Measurements from ENCODE around the gene DEFB123. TPM values are rescaled to one million over a fixed set of nuclear protein-coding genes. Genes with fewer than 3 reads are reported as not detected.
"Not testable (repeated sequence)": the region's sequence is repeated elsewhere in the genome, so short reads cannot be mapped to it uniquely, and the experiment has no call there.

Gene DEFB123
- total and polyA plus RNA-seq, 4 donors, result not detected

DNA sequence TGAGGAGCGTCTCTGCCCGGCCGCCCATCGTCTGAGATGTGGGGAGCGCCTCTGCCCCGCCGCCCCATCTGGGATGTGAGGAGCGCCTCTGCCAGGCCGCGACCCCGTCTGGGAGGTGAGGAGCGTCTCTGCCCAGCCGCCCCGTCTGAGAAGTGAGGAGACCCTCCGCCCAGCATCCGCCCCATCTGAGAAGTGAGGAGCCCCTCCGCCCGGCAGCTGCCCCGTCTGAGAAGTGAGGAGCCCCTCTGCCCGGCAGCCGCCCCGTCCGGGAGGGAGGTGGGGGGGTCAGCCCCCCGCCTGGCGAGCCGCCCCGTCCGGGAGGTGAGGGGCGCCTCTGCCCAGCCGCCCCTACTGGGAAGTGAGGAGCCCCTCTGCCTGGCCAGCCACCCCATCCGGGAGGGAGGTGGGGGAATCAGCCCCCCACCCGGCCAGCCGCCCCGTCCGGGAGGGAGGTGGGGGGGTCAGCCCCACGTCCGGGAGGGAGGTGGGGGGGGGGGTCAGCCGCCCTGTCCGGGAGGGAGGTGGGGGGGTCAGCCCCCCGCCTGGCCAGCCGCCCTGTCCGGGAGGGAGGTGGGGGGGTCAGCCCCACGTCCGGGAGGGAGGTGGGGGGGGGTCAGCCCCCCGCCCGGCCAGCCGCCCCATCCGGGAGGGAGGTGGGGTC lies 13.4 kb upstream of the DEFB123 start:
- DNase-seq (ENCODE audit: low read depth in 4 of 6, low spot score in 6 of 6); H3K9me3 ChIP-seq (ENCODE audit: control insufficient read depth, insufficient read depth, low read length); H3K4me1 ChIP-seq (ENCODE audit: control insufficient read depth, insufficient read depth, low read length); H3K27ac ChIP-seq (ENCODE audit: low read depth, low read length); H3K27me3 ChIP-seq (ENCODE audit: control insufficient read depth, insufficient read depth, low read length); H3K4me3 ChIP-seq (ENCODE audit: low read depth, low read length); H3K36me3 ChIP-seq (ENCODE audit: control insufficient read depth, insufficient read depth, low read length): not testable (repeated sequence)
- WGBS (ENCODE audit: insufficient coverage), result no CpG with 5 or more reads among the region's 48 CpGs

DNA sequence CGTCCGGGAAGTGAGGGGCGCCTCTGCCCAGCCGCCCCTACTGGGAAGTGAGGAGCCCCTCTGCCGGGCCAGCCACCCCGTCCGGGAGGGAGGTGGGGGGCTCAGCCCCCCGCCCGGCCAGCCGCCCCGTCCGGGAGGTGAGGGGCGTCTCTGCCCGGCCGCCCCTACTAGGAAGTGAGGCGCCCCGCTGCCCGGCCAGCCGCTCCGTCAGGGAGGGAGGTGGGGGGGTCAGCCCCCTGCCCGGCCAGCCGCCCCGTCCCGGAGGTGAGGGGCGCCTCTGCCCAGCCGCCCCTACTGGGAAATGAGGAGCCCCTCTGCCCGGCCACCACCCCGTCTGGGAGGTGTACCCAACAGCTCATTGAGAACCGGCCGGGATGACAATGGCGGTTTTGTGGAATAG lies 12.9 kb upstream of the DEFB123 start:
- not testable (repeated sequence) for H3K4me3 ChIP-seq (ENCODE audit: low read depth, low read length); H3K27me3 ChIP-seq (ENCODE audit: control insufficient read depth, insufficient read depth, low read length); H3K27ac ChIP-seq (ENCODE audit: low read depth, low read length); DNase-seq (ENCODE audit: low read depth in 4 of 6, low spot score in 6 of 6); H3K4me1 ChIP-seq (ENCODE audit: control insufficient read depth, insufficient read depth, low read length); H3K9me3 ChIP-seq (ENCODE audit: control insufficient read depth, insufficient read depth, low read length); H3K36me3 ChIP-seq (ENCODE audit: control insufficient read depth, insufficient read depth, low read length)
- 95% methylated on average over 14 of the region's 31 CpGs for WGBS (ENCODE audit: insufficient coverage)

- DNase-seq (ENCODE audit: low read depth in 4 of 6, low spot score in 6 of 6), result no peak
- Histone ChIP-seq H3K27me3 (ENCODE audit: control insufficient read depth, insufficient read depth, low read length) (no peaks in the 10 kb centered on the region), H3K9me3 (ENCODE audit: control insufficient read depth, insufficient read depth, low read length) (no peaks in the 10 kb centered on the region), H3K27ac (ENCODE audit: low read depth, low read length) (no peak overlapping the region), H3K36me3 (ENCODE audit: control insufficient read depth, insufficient read depth, low read length) (no peaks in the 10 kb centered on the region), H3K4me3 (ENCODE audit: low read depth, low read length) (no peak overlapping the region), H3K4me1 (ENCODE audit: control insufficient read depth, insufficient read depth, low read length) (no peaks in the 10 kb centered on the region)
- 56% methylated on average over 2 of the region's 4 CpGs for WGBS (ENCODE audit: insufficient coverage)
These were observed 9.8 kb upstream of the DEFB123 start for GRCh38 chr20:31430568-31431115.

- Histone ChIP-seq H3K27me3 (ENCODE audit: control insufficient read depth, insufficient read depth, low read length) (no peaks in the 10 kb centered on the region), H3K4me3 (ENCODE audit: low read depth, low read length) (no peak overlapping the region), H3K9me3 (ENCODE audit: control insufficient read depth, insufficient read depth, low read length) (peaks cover 1% of the 10 kb centered on the region), H3K36me3 (ENCODE audit: control insufficient read depth, insufficient read depth, low read length) (no peaks in the 10 kb centered on the region), H3K4me1 (ENCODE audit: control insufficient read depth, insufficient read depth, low read length) (no peaks in the 10 kb centered on the region), H3K27ac (ENCODE audit: low read depth, low read length) (no peak overlapping the region)
- 61% methylated on average over 9 of the region's 12 CpGs for WGBS (ENCODE audit: insufficient coverage)
- no peak for DNase-seq (ENCODE audit: low read depth in 4 of 6, low spot score in 6 of 6)
These were observed 5.8 kb downstream of the DEFB123 start for GRCh38 chr20:31446084-31446819.

- no peak for DNase-seq (ENCODE audit: low read depth in 4 of 6, low spot score in 6 of 6)
- no peaks in the 10 kb centered on the region for H3K4me1 ChIP-seq (ENCODE audit: control insufficient read depth, insufficient read depth, low read length)
- no peak overlapping the region for H3K27ac ChIP-seq (ENCODE audit: low read depth, low read length)
- no peaks in the 10 kb centered on the region for H3K27me3 ChIP-seq (ENCODE audit: control insufficient read depth, insufficient read depth, low read length)
- no peak overlapping the region for H3K4me3 ChIP-seq (ENCODE audit: low read depth, low read length)
- peaks cover 1% of the 10 kb centered on the region for H3K9me3 ChIP-seq (ENCODE audit: control insufficient read depth, insufficient read depth, low read length)
- H3K36me3 ChIP-seq (ENCODE audit: control insufficient read depth, insufficient read depth, low read length), result no peaks in the 10 kb centered on the region
- 60% methylated on average over 1 of the region's 8 CpGs for WGBS (ENCODE audit: insufficient coverage)
These were observed 9.3 kb downstream of the DEFB123 start for GRCh38 chr20:31449511-31450414.

GRCh38 chr20:31452575-31452974 lies 12.1 kb downstream of the DEFB123 start:
- H3K27ac ChIP-seq (ENCODE audit: low read depth, low read length), result no peak overlapping the region
- no peaks in the 10 kb centered on the region for H3K27me3 ChIP-seq (ENCODE audit: control insufficient read depth, insufficient read depth, low read length)
- 75% methylated on average over 2 of the region's 2 CpGs for WGBS (ENCODE audit: insufficient coverage)
- no peak overlapping the region for H3K4me3 ChIP-seq (ENCODE audit: low read depth, low read length)
- H3K4me1 ChIP-seq (ENCODE audit: control insufficient read depth, insufficient read depth, low read length), result no peaks in the 10 kb centered on the region
- DNase-seq (ENCODE audit: low read depth in 4 of 6, low spot score in 6 of 6), result no peak
- peaks cover 1% of the 10 kb centered on the region for H3K9me3 ChIP-seq (ENCODE audit: control insufficient read depth, insufficient read depth, low read length)
- H3K36me3 ChIP-seq (ENCODE audit: control insufficient read depth, insufficient read depth, low read length), result no peaks in the 10 kb centered on the region

- no peak overlapping the region for H3K27ac ChIP-seq (ENCODE audit: low read depth, low read length)
- DNase-seq (ENCODE audit: low read depth in 4 of 6, low spot score in 6 of 6), result no peak
- H3K4me1 ChIP-seq (ENCODE audit: control insufficient read depth, insufficient read depth, low read length), result no peaks in the 10 kb centered on the region
- H3K9me3 ChIP-seq (ENCODE audit: control insufficient read depth, insufficient read depth, low read length), result no peaks in the 10 kb centered on the region
- H3K36me3 ChIP-seq (ENCODE audit: control insufficient read depth, insufficient read depth, low read length), result no peaks in the 10 kb centered on the region
- 100% methylated on average over 1 of the region's 1 CpG for WGBS (ENCODE audit: insufficient coverage)
- no peaks in the 10 kb centered on the region for H3K27me3 ChIP-seq (ENCODE audit: control insufficient read depth, insufficient read depth, low read length)
- H3K4me3 ChIP-seq (ENCODE audit: low read depth, low read length), result no peak overlapping the region
These were observed 13.9 kb downstream of the DEFB123 start for GRCh38 chr20:31454361-31454760.

GRCh38 chr20:31470946-31471345 lies 30.5 kb downstream of the DEFB123 start:
- H3K9me3 ChIP-seq (ENCODE audit: control insufficient read depth, insufficient read depth, low read length); DNase-seq (ENCODE audit: low read depth in 4 of 6, low spot score in 6 of 6); H3K27ac ChIP-seq (ENCODE audit: low read depth, low read length); H3K36me3 ChIP-seq (ENCODE audit: control insufficient read depth, insufficient read depth, low read length); H3K4me3 ChIP-seq (ENCODE audit: low read depth, low read length); H3K4me1 ChIP-seq (ENCODE audit: control insufficient read depth, insufficient read depth, low read length): not testable (repeated sequence)
- WGBS (ENCODE audit: insufficient coverage), result no CpG with 5 or more reads among the region's 33 CpGs
- peaks cover 15% of the 10 kb centered on the region for H3K27me3 ChIP-seq (ENCODE audit: control insufficient read depth, insufficient read depth, low read length)

Measured in spinal cord (tissue), 10 donors.